Right lobe of liver (tissue), 4 donors: ENCODE results near the gene NEB.

Experiments
- CTCF ChIP-seq, 4 donors: fragments of 200-600 bp in 3 of 4; fragments of 450-650 bp in 1 of 4; IDR thresholded peaks; one replicate each; pipeline versions ENCODE4 v1.5.1 to v1.8.0; 2016 to 2022; ENCODE audit warnings: antibody characterized with exemption in 4 of 4, mild to moderate bottlenecking in 2 of 4
- POLR2A ChIP-seq: fragments of 450-650 bp; IDR thresholded peaks from one replicate; pipeline ENCODE4 v1.6.1; 2017; ENCODE audit warnings: antibody characterized with exemption, mild to moderate bottlenecking
- donor health status: DM: no; HTN: no; CAD: no.
- donor health status: DM: no; HTN: no; CAD: no.
- donor health status: DM: no; HTN: yes; CAD: no.

- TF ChIP-seq CTCF (IDR thresholded peaks at IDR 0.05), result no peak
- no peak for TF ChIP-seq POLR2A
These were observed 164.1 kb downstream of the NEB start for GRCh38 chr2:151570191-151570590.
